A172 (cell line): ENCODE results near the gene LPGAT1. TPM values are rescaled to one million over a fixed set of nuclear protein-coding genes. Genes with fewer than 3 reads are reported as not detected.
"Not testable (repeated sequence)": the region's sequence is repeated elsewhere in the genome, so short reads cannot be mapped to it uniquely, and the experiment has no call there.

Source experiments
- DNase-seq: peaks from one replicate; pipeline ENCODE4 v3.0.0-alpha.2; 2015; ENCODE audit warnings: low spot score
- total RNA-seq: library from RNA; depleted of rRNA; stranded (reverse); fragments of >200 nt; shearing (Covaris generic); gene quantifications from 2 replicates; pipeline ENCODE4 v1.2.3, GENCODE V29; 2014; rRNA removed

LPGAT1 gene
- 83.2 and 83.8 TPM in 2 replicates for total RNA-seq

GRCh38 chr1:211830328-211831142, at the start of gene LPGAT1:
TSS of gene LPGAT1 (minus strand) at chr1:211830763. CDS start at chr1:211829296, 1,467 bp downstream.
- peak; percentile 62 for DNase-seq

GRCh38 chr1:211879475-211879874, 48.9 kb upstream of the LPGAT1 start:
- DNase-seq: no peak

GRCh38 chr1:211876851-211877590, 46.5 kb upstream of the LPGAT1 start:
- no peak for DNase-seq

- DNase-seq: no peak
Measured at GRCh38 chr1:211875541-211875940, 45.0 kb upstream of the LPGAT1 start.

GRCh38 chr1:211874521-211875347, 44.2 kb upstream of the LPGAT1 start:
- DNase-seq: no peak

GRCh38 chr1:211873731-211874130, 43.2 kb upstream of the LPGAT1 start:
- DNase-seq: not testable (repeated sequence)

- no peak for DNase-seq
Measured at GRCh38 chr1:211870156-211870555, 39.6 kb upstream of the LPGAT1 start.

GRCh38 chr1:211865180-211865579, 34.6 kb upstream of the LPGAT1 start:
- DNase-seq: no peak

GRCh38 chr1:211859405-211859804, 28.8 kb upstream of the LPGAT1 start:
- DNase-seq: no peak

- DNase-seq: no peak
Measured at GRCh38 chr1:211851174-211851573, 20.6 kb upstream of the LPGAT1 start.

GRCh38 chr1:211843507-211844298, 13.1 kb upstream of the LPGAT1 start:
- DNase-seq: no peak

- DNase-seq: no peak
Measured at GRCh38 chr1:211843018-211843417, 12.5 kb upstream of the LPGAT1 start.

- DNase-seq: no peak
Measured at GRCh38 chr1:211842518-211842917, 12.0 kb upstream of the LPGAT1 start.

GRCh38 chr1:211839106-211839505, 8.5 kb upstream of the LPGAT1 start:
- DNase-seq: no peak

GRCh38 chr1:211833174-211833820, 2.7 kb upstream of the LPGAT1 start:
- DNase-seq: no peak

GRCh38 chr1:211832661-211833060, 2.1 kb upstream of the LPGAT1 start:
- no peak for DNase-seq

GRCh38 chr1:211831558-211832323, 1.2 kb upstream of the LPGAT1 start:
- DNase-seq: no peak

GRCh38 chr1:211830055-211830327, 572 bp downstream of the LPGAT1 start:
- no peak for DNase-seq

- DNase-seq: peak; percentile 14
Measured at GRCh38 chr1:211829343-211830054, 1.1 kb downstream of the LPGAT1 start.
